Activated CD8-positive, alpha-beta memory T cell treated with anti-CD3 and anti-CD28 coated beads, Interleukin-2, amount 50 U/mL, for 1 hour (primary cell): Measurements from ENCODE around the gene LGALS16.
"Not testable (repeated sequence)": the region's sequence is repeated elsewhere in the genome, so short reads cannot be mapped to it uniquely, and the experiment has no call there.

ENCODE experiments used
- DNase-seq: peaks from one replicate; pipeline ENCODE4 v3.0.0-alpha.2; 2020; ENCODE audit errors: extremely low read depth

LGALS16 gene, protein sequence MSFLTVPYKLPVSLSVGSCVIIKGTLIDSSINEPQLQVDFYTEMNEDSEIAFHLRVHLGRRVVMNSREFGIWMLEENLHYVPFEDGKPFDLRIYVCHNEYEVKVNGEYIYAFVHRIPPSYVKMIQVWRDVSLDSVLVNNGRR

DNA sequence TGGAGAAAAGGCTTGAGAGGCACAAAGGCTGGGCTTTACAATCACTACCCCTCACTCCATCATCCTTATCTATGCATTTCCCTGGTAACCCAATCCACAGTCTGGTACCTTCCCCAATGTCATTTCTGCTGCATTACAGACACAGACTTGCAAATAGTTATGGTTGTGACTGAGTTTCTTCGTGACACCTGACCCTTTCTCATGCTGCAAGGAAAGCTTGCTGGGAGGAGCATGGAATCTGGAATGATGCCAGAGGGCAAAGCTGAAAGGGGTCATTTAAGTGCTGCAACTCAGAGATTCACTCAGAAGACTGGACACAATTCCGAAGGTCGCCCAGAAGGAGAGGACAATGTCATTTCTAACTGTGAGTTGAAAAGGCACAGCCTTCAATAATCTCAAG, at the start of gene LGALS16:
Gene LGALS16 (plus strand): TSS at position 301 of the 400 bp plus-strand sequence. CDS start 49 bp downstream, at position 350.
- no peak for DNase-seq

DNA sequence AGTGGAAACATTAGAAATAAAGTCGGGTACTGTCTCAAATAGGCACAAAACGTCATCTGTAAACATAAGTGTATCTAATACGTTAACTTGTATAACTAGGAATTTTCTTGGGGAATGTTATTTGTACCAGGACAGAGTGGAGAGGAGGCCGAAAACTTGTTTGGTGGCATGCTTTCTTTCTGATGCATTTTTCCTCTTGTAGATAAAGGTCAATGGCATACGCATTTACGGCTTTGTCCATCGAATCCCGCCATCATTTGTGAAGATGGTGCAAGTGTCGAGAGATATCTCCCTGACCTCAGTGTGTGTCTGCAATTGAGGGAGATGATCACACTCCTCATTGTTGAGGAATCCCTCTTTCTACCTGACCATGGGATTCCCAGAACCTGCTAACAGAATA, 48.7 kb upstream of the LGALS16 start:
- DNase-seq, result no peak

DNA sequence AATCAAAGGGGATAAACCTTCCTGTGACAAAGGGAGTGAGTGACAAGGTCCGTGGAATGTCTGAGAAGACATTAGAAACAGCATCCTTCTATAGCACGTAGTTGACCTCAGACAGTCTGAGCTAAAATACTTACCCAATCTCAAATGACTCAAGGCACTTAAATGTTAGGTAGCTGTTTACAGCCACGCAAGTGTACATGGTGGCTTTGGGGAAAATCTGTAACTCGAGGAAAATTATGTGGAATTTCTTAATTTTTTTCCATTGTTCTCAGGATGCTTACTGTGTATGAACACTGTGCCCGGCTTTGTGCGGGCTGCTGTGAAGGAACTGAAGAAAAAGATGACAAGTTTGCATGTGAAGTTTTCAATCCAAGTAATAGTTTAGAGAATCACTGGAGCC, 48.2 kb upstream of the LGALS16 start:
- no peak for DNase-seq

DNA sequence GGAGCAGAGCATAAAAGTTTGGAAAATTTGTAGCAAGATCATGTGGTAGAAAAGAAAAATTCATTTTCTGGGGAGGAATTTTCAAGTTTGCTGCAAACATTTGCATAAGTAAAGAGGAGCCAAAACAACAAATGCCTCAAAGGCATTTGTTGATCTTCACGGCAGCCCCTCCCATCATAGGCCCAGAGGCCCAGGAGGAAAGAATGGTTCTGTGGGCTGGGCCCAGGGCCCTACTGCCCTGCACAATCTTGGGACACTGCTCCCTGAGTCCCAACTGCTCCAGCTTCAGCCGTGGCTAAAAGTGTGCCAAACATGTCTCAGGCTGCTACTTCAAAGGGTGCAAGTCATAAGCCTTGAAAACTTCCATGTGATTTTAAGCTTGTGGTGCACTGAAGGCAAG, 42.1 kb upstream of the LGALS16 start:
- no peak for DNase-seq

DNA sequence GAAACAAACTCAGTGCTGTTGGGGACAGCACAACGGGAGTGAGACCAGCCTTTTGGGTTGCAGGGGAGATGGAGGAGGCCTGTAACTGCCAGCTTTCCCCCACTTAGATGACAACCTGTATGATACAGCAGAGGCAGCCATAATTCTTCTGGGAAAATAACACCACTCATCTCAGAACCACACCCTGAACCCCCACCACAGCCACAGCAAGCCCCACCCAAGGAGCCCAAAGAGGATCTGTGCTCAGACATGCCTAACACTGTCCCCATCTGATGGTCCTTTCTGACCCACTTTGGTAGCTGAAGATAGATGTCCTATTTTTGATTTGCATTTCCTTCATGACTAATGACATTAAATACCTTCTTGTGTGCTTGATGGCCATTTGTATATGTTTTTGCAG, 38.0 kb upstream of the LGALS16 start:
- no peak for DNase-seq

DNA sequence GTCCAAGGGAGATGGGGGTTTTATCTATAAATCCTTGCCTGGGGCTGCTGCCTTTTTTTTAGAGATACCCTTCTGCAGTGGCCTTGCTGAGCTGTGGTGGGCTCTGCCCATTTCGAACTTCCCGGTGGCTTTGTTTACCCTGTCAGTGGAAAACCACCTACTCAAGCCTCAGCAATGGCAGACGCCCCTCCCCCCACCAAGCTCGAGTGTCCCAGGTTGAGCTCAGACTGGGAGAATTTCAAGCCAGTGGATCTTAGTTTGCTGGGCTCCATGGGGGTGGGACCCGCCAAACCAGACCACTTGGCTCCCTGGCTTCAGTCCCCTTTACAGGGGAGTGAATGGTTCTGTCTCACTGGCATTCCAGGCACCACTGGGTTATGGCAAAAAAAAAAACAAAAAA, 31.8 kb upstream of the LGALS16 start:
- DNase-seq, result no peak

DNA sequence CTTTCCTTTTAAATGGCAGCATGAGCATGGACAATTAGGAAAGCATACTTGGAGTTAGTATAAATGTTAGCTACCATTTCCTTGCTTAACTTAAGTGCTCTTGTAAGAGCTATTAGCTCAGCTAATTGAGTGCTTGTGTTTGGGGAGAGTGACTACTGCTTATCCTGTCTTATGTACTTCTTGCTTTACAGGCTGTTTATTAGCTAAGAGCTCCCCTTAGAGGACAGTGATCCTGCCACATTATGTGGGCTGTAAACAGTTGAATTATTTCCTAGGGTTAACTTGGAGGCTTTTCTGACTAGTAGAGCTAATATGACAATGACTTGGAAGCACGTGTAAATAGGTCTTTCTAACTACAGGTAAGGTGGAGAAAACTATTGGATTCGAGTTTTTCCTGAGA, 28.1 kb upstream of the LGALS16 start:
- DNase-seq, result not testable (repeated sequence)

DNA sequence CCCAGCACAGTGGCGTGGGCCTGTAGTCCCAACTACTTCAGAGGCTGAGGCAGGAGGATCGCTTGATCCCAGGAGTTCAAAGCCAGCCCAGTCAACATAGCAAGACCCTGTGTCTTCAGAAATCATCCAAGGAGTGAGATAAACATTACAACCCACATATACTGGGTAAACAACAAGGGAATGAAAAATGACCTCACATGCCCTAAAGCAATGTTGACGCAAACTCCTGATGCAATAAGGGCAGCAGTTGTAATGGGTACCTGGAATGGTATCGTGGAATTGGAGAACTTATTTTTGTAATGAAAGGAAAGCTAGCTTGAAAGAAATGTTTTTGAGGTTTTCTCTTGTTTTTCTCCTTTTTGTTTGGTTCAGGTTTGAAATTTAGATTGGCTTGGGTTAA, 24.5 kb upstream of the LGALS16 start:
- no peak for DNase-seq

DNA sequence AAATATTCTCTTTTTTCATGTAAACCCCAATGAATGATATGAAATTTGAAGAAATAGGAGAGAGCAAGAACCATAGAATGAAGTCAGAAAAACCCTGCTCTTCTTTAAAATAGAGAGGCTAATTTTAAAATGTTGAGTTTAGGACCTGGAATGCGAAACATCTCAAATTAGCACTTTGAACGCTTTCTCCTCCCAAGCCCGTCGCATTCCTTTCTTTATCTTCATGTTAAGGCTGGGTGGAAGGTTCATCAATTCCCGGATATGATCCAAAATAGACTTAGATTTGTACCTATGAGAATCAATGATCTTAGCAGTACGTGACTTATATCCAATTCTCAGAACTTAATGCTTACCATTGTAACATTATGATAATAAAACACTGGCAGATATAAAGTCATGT, 24.1 kb upstream of the LGALS16 start:
- no peak for DNase-seq

DNA sequence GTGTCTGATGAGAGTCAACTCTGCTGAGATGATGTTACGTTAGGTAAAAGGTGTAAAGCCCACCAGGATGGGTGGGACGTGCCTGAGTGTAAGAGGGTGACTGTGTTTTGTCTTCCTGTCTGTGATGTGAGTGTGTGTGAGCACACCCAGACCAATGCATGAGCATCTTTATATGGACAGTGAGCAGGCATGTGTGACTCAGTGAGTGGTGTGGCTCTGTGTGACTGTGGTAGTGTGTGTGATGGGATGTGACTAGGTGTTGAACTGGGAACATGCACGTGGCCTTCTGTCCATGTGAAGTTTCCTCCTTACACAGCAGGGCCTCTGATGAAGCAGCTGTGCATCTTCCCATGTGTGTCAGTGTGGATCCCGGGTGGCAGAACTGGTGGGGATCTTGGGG, 17.8 kb upstream of the LGALS16 start:
- DNase-seq, result no peak

DNA sequence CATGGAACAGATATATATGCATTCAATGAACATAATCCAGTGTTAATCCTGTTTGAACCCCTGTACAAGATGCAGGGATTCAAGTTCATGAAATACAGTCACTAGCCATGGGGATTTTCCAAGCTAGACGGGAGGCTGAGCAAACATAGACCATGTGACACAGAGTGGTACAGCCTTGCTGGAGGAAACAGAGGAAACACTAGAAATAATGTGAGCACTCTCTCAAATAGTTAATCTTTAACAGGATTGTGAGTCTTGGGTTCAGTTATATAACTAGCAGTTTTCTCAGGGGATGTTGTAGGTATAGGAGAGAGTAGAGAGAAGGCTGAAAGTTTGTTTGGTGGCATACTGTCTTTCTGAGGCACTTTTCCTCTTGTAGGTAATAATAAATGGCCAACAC, 13.9 kb upstream of the LGALS16 start:
- no peak for DNase-seq

DNA sequence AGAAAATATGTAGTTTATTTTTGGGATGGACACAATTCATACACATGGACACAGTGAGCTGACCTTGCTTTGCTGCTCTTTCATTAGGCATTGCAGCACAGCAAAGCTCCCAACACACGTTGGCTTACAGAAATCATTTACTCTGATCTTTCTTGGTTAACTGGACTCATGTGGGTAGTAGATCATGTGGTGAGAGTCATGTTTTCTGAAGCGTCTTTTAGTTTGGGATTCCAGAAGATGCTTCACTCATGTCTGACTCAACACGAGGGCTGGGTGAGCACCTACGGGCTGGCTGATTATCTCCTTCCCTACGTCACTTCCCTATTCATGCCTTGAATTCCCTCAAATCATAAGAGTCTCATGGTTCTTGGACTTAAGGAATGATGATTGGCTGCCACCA, 12.1 kb upstream of the LGALS16 start:
- no peak for DNase-seq

DNA sequence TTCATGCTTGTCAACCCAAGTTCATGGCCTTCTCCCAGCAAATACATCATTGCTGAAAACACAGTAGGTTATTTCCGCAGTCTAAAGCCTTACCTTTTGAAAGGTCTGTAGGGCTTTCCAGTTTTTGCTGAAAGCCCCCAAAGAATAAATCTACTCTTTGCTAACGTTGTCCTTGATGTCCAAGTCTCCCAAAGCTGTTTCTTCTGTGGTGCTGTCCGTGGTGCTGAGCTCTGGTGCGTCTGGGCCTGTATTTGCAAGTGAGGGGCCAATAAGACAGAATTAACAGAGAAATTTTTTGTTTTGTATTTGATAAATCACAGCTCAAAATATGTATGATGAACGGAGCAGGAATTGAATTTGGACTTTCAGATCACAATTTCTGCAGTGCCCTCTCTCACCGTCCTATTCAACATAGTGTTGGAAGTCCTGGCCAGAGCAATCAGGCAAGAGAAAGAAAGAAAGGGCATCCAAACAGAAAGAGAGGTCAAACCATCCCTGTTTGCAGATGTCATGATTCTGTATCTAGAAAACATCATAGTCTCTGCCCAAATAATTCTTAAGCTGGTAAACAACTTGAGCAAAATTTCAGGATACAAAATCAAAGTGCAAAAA, 9.8 kb upstream of the LGALS16 start:
- DNase-seq, result no peak

DNA sequence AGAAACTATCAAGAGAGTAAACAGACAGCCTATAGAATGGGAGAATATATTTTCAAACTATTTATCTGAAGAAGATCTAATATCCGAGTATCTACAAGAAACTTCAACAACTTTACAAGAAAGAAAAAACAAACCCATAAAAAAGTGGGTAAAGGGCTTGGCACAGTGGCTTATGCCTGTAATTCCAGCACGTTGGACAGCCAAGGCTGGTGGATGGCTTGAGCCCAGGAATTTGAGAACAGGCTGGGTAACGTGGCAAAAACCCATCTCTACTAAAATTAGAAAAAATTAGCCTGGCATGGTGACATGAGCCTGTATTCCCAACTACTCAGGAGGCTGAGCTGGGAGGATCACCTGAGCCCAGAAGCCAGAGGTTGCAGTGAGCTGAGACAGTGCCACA, 7.8 kb upstream of the LGALS16 start:
- no peak for DNase-seq

DNA sequence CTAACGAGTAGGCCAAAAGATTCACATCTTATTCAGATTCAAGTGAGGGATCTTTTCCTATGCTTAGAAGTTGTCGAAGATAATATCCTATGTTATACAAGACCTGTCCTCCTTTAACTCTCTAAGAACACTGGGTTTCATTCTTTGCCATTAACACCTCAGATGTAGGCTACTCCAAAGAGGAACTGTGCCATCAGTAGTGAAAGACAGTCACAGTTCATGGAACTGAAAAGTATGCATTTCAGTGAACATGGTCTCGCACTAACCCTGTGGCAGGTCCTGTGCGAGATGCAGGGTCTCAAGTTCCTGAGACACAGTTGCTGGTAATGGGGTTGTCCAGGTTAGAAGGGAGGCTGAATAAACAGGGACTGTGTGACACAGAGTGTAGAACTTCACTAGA, 4.1 kb downstream of the LGALS16 start:
- no peak for DNase-seq

DNA sequence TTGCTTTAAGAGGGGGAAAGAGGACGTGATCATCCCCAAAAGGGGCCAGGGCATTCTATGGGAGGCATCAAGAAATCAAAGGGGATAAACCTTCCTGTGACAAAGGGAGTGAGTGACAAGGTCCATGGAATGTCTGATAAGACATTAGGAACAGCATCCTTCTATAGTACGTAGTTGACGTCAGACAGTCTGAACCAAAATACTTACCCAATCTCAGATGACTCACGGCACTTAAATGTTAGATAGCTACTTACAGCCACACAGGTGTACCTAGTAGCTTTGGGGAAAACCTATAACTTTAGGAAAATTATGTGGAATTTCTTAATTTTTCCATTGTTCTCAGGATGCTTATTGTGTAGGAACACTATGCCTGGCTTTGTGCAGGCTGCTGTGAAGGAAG, 4.9 kb downstream of the LGALS16 start:
- no peak for DNase-seq

DNA sequence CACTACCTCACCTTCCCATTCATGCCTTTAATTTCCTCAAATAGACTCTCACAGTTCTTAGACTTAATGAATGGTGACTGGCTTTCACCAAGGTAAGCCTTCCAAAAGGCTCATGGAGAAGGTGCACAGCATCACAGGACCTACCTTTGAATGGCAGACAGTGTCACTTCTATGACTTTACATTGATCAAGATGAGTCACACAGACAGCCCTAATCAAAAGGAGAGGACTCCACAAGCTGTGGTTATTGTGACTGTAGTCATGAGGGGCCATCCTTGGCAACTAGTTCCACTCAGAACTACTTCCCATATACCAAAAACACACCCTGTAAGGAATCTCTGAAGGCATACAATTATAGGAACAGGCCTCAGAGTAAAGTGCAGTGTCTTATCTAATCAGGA, 5.9 kb downstream of the LGALS16 start:
- no peak for DNase-seq

DNA sequence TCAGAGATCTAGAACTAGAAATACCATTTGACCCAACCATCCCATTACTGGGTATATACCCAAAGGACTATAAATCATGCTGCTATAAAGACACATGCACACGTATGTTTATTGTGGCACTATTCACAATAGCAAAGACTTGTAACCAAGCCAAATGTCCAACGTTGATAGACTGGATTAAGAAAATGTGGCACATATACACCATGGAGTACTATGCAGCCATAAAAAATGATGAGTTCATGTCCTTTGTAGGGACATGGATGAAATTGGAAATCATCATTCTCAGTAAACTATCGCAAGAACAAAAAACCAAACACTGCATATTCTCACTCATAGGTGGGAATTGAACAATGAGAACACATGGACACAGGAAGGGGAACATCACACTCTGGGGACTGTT, 14.1 kb downstream of the LGALS16 start:
- DNase-seq, result not testable (repeated sequence)

DNA sequence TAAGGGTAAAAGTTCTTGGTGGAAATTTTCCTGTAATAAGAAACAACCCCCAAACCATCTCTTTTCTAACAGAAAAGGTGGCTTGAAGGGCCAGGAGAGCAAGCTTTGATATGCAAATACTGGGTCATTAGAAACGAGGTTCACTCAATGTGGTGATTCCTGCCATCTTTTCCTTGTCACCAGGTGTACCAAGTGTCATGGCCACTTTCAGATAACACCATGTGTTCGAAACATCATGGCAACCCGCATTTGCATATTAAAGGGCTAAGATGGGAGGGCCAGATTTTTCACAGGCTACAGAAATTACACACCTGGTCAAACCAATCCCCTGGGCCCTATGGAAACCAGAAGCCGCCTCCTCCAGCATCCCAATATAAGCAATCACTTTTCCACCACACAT, 15.3 kb downstream of the LGALS16 start:
- DNase-seq, result no peak

DNA sequence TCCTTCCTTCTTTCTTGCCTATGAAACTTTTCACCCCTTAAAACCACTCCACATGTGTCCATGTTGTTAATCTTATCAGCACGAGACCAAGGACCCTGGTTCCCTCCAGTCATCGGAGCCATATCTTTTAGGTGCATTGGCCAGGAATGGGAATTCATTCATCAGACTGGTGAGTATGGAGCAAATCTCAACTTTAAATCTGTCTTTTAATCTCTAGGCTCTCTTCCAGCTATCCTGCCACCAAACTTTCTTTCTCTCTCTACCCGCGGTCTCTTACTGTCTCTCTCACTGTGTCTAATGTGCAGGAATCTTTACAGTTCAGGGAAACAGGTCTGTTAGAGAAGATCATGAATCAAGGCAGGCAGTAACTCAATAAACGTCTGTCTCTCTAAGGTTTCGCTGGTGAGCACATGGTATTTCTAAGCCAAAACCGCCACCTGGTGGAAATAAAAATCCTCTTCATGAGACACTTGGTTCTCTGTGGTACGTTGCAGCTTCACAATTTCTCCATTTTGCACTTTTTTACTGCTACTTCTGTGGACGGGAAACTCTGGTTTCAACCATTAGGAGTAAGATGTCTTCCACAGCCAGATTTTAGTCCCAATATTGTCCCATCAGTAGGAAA, 16.1 kb downstream of the LGALS16 start:
- peak; percentile 26 for DNase-seq

DNA sequence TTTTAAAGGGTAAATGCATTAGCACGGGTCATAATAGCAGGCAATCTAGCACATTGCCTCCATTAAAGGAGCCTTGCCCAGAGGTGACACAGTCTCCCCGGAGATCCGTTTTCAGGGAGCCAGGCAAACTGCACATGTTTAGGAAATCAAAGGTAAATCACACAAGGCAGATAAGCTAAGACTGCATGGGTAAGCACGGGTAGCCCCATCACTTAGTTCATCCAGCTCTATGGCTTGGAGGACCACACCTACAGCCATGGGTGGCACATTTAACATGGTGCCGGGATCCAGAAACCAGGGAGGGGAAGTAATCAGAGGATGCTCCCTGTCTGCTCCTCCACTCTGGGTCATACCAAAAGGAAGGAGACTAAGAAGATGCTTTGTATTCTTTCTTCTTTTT, 16.8 kb downstream of the LGALS16 start:
- no peak for DNase-seq

DNA sequence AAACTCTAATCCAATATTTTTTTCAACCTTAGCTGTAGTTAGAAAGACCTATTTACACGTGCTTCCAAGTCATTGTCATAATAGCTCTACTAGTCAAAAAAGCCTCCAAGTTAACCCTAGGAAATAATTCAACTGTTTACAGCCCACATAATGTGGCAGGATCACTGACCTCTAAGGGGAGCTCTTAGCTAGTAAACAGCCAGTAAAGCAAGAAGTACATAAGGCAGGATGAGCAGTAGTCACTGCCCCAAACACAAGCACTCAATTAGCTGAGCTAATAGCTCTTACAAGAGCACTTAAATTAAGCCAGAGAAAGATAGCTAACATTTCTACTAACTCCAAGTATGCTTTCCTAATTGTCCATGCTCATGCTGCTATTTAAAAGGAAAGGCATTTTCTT, 18.1 kb downstream of the LGALS16 start:
- DNase-seq, result not testable (repeated sequence)

DNA sequence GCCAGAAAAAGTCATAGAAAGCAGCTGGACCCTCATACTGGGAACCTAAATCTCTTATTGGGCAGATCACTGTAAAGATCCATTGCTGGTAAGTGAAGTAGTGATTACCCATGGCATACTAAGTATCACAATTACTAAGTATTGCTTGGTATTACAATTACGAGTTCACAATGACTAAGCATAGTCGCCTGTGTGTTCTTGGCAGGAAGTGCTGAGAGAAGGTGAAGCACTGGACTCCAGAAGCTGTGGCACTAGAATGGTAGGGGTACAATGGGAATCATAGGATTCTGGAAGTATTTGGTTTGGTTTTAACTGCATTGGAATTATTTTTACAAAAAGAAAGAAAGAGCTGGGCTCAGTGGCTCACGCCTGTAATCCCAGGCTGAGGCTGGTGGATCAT, 20.3 kb downstream of the LGALS16 start:
- DNase-seq, result no peak
